Right lobe of liver (tissue), 6 donors: ENCODE measurements around the gene TNPO2. TPM values are rescaled to one million over a fixed set of nuclear protein-coding genes. Genes with fewer than 3 reads are reported as not detected.

ENCODE experiments used
- ATAC-seq, 4 donors: fragments of 200-7000 bp; cut with Tn5 transposase; one replicate each; pipeline ENCODE4 v1.9.1; 2020; ENCODE audit warnings: mild to moderate bottlenecking in 4 of 4, moderate library complexity in 4 of 4
- DNase-seq, 3 donors: peaks; one replicate each; pipeline ENCODE4 v3.0.0-alpha.2; 2020
- H3K27ac ChIP-seq, 3 donors: fragments of 200-600 bp; one replicate each; pipeline ENCODE4 v1.8.0; 2022
- H3K27me3 ChIP-seq, 2 donors: fragments of 200-600 bp; one replicate each; pipeline ENCODE4 v1.8.0; 2022
- H3K36me3 ChIP-seq, 4 donors: fragments of 200-600 bp; sonication (generic) in 1 of 4; one replicate each; pipeline versions ENCODE4 v1.5.1 to v1.8.0; 2017 to 2022; ENCODE audit warnings: control low read depth in 1 of 4
- H3K4me1 ChIP-seq, 4 donors: fragments of 200-600 bp; sonication (generic) in 1 of 4; one replicate each; pipeline versions ENCODE4 v1.5.1 to v1.8.0; 2017 to 2022; ENCODE audit warnings: control low read depth in 1 of 4
- H3K4me3 ChIP-seq, 3 donors: fragments of 200-600 bp; one replicate each; pipeline ENCODE4 v1.8.0; 2022
- H3K9me3 ChIP-seq, 4 donors: fragments of 200-600 bp; sonication (generic) in 1 of 4; one replicate each; pipeline versions ENCODE4 v1.5.1 to v1.8.0; 2017 to 2022; ENCODE audit warnings: control low read depth in 1 of 4
- CTCF ChIP-seq, 4 donors: fragments of 200-600 bp in 3 of 4; fragments of 450-650 bp in 1 of 4; IDR thresholded peaks; one replicate each; pipeline versions ENCODE4 v1.5.1 to v1.8.0; 2016 to 2022; ENCODE audit warnings: antibody characterized with exemption in 4 of 4, mild to moderate bottlenecking in 2 of 4
- POLR2A ChIP-seq: fragments of 450-650 bp; IDR thresholded peaks from one replicate; pipeline ENCODE4 v1.6.1; 2017; ENCODE audit warnings: antibody characterized with exemption, mild to moderate bottlenecking
- WGBS: methylation state at CpG from one replicate; pipeline ENCODE4 v1.1.6; 2018; ENCODE audit warnings: low coverage, low lambda C conversion rate; ENCODE audit not compliant: insufficient coverage; ENCODE audit errors: missing lambda C conversion rate; 5-methylcytosine and 5-hydroxymethylcytosine counted together
- intact Hi-C, 2 donors: fragments of 100-400 bp; cut with DNase I; formaldehyde crosslinking; loops; one replicate each; pipeline versions ENCODE4 v1.11.2 to v1.14.1; 2022
- total RNA-seq, 6 experiments: library from RNA; depleted of rRNA in 2 of 6; stranded (reverse); fragments of >200 nt in 2 of 6; fragmentation: NEBNext Ultra II Directional in 3 of 6; extraction: Animal tissue kit (Norgen Biotek cat#: 25700) in 3 of 6; gene quantifications; one replicate each; pipeline versions ENCODE4 v1.1.0 to v1.2.4, GENCODE V29; 2016 to 2023
- donor health status: DM: no; HTN: yes; CAD: no.
- donor health status: DM: no; HTN: no; CAD: no.
- donor health status: DM: no; HTN: no; CAD: no.
- donor health status: DM: no; HTN: yes; CAD: no.
- donor health status: DM: no; HTN: yes; CAD: no.

The TNPO2 gene
- total RNA-seq, 6 experiments from 2014 or later = 14.8 to 28.7 (median 19.6) TPM

DNA sequence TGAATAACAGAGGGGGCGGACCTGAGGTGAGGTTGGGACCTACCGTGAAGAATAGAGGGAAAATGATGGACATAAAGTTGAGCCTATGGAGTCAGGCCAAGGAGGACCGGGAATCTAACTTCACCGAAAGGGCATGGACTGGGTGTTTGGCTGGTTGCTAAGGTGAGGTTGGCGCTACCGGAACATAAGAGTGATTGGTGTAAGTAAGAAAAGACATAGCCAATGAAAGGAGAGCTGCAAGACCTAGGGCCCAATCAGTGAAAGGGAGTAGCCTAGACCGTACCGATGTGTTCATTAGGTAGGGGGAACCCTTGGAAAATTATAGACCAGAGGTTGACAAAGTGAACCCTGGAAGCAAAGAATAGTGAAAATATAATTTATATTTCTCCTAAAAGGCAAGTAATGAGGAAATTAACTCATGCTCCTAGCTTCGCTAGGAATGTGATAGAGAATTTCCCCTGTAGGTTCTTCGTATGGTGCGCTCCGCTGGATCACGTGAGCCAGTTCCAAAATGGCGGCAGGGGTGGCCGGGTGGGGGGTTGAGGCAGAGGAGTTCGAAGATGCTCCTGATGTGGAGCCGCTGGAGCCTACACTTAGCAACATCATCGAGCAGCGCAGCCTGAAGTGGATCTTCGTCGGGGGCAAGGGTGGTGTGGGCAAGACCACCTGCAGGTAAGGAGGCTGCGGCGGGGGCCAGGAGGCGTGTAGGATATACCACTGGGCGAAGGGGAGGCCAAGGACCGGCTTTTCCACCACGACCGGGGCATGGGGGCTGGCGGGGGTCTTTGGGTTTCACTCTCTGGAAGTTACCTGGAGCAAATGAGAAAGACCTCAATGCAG is 13.5 kb upstream of the TNPO2 start, which contains the start of gene GET3:
Gene GET3 (plus strand): TSS at position 503 of the 840 bp plus-strand sequence. CDS start 9 bp downstream, at position 512.
- intact Hi-C loops = no loop called here
- peak within 1 kb of the TSS; percentile 69 to 84 (median 81) for H3K4me3 ChIP-seq
- no peaks in the 10 kb centered on the region for H3K9me3 ChIP-seq
- no peaks in the 10 kb centered on the region for H3K27me3 ChIP-seq
- DNase-seq (peak; percentile 80 to 96 (median 86)), ATAC-seq (peak; percentile 74 to 88 (median 81))
- peak within 1 kb of the TSS; percentile 79 to 88 (median 85) for H3K27ac ChIP-seq
- peaks cover 0 to 18% (median 0%) of the 10 kb centered on the region in 4 donors for H3K36me3 ChIP-seq
- peaks cover 0 to 28% (median 6%) of the 10 kb centered on the region in 4 donors for H3K4me1 ChIP-seq
- 0% methylated on average over 25 of the region's 29 CpGs for WGBS
- no peak for TF ChIP-seq POLR2A

DNA sequence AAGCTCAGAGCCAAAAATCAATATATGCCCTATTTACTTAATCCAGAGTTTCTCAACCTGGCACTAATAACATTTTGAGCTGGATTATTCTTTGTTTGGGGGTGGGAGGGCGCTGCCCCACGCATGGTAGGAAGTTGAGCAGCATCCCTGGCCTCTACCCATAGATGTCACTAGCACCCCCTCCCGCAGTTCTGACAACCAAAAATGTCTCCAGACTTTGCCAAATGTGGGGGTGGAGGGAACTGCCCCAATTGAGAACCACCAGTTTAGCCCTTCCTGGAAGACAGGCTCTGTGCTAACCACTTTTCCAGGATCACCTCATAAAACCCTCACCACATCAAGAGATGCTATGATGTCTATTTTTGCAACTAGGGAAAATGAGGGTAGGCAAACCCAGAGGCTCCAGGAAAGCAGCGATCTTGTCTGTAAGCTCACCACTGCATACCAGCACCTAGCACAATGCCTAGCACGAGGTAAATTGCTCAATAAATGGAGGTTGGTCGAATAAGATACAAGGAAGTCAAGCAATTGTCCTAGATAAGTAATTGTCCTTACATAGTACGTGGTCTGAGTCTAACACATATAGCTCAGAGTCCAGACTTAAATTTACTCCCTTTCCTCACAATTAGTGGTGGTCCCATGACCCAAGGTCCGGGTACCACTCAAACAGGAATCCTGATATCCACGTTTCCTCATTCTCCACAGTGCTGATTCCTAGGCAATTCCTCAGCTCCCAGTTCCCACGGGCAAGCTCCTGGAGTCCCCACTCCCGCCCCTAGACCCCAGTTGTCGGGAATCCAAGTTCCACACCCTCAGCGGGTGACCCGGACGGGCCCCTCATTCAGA is 9.9 kb upstream of the TNPO2 start:
- peak overlapping the region; percentile 84 to 99 (median 86) for H3K4me3 ChIP-seq
- peak overlapping the region; percentile 86 to 96 (median 94) for H3K27ac ChIP-seq
- H3K9me3 ChIP-seq = no peaks in the 10 kb centered on the region
- H3K27me3 ChIP-seq = no peaks in the 10 kb centered on the region
- peaks cover 0 to 45% (median 15%) of the 10 kb centered on the region in 4 donors for H3K4me1 ChIP-seq
- H3K36me3 ChIP-seq = peaks cover 0 to 26% (median 17%) of the 10 kb centered on the region in 4 donors
- peak; percentile 70 to 84 (median 79) for DNase-seq
- intact Hi-C loops = no loop called here
- peak; percentile 34 to 52 (median 46) for ATAC-seq
- WGBS = 0% methylated on average over 15 of the region's 15 CpGs
- TF ChIP-seq CTCF (IDR thresholded peaks at IDR 0.05) = peak; percentile 29 to 45 (median 40)
- peak; percentile 28 for TF ChIP-seq POLR2A

DNA sequence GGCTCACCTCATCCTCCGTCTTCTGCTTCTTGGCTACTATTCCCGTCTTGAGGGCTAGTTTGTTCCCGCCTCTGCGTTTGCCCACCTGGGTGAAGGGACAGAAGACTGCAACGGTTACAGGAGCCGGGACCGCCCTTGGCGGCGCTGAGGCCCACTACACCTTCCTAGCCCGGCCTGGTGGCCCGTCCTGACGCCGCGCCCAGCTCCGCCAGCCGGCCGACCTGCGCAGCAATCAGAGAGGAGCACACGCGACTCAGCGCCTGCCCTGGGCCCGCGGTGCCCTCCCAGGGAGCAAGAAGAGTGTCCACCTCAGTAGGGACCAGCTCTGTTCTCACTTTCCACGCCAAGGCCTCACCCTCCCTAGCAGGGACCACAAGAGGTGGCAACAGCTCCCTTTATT is 7.6 kb upstream of the TNPO2 start:
- TF ChIP-seq POLR2A (no peak), CTCF (IDR thresholded peaks at IDR 0.05) (no peak)
- no peak for DNase-seq
- H3K4me3 ChIP-seq = no peak overlapping the region
- peaks cover 0 to 37% (median 15%) of the 10 kb centered on the region in 4 donors for H3K4me1 ChIP-seq
- peaks cover 0 to 27% (median 17%) of the 10 kb centered on the region in 4 donors for H3K36me3 ChIP-seq
- intact Hi-C loops = no loop called here
- no peak for ATAC-seq
- H3K9me3 ChIP-seq = no peaks in the 10 kb centered on the region
- no peak overlapping the region for H3K27ac ChIP-seq
- H3K27me3 ChIP-seq = no peaks in the 10 kb centered on the region
- WGBS = 100% methylated on average over 1 of the region's 24 CpGs

GRCh38 chr19:12730064-12730463 is 6.3 kb upstream of the TNPO2 start:
- Histone ChIP-seq H3K4me1 (peaks cover 0 to 34% (median 15%) of the 10 kb centered on the region in 4 donors), H3K9me3 (no peaks in the 10 kb centered on the region), H3K36me3 (peaks cover 0 to 27% (median 17%) of the 10 kb centered on the region in 4 donors), H3K27me3 (no peaks in the 10 kb centered on the region), H3K27ac (no peak overlapping the region), H3K4me3 (no peak overlapping the region)
- DNase-seq (no peak), ATAC-seq (no peak)
- TF ChIP-seq POLR2A = no peak
- TF ChIP-seq CTCF (IDR thresholded peaks at IDR 0.05) = no peak
- 66% methylated on average over 2 of the region's 3 CpGs for WGBS
- intact Hi-C loops = no loop called here
